Activated B cell treated with CpG ODN at 0.5 μM for 24 hours (primary cell): ENCODE measurements around the gene OR6B1. TPM values are rescaled to one million over a fixed set of nuclear protein-coding genes. Genes with fewer than 3 reads are reported as not detected.

Experiments
- ATAC-seq: fragments of 200-7000 bp; cut with Tn5 transposase; one replicate; pipeline ENCODE4 v1.10.0; 2021; ENCODE audit warnings: low read depth, mild to moderate bottlenecking, moderate library complexity
- CTCF ChIA-PET: fragments of 350-600 bp; sonication (Branson Sonifier 250); formaldehyde crosslinking; loops from one replicate; lab custom pipeline; 2021; ENCODE audit warnings: antibody characterized with exemption; lab: Charles Lee
- POLR2A ChIA-PET: fragments of 350-600 bp; sonication (Branson Sonifier 250); formaldehyde crosslinking; loops from one replicate; lab custom pipeline; 2021; ENCODE audit warnings: antibody characterized with exemption; lab: Charles Lee
- DNase-seq: peaks from one replicate; pipeline ENCODE4 v3.0.0; 2022
- H3K27ac Mint-ChIP-seq: one replicate; pipeline ENCODE4 v1.8.0; 2020; ENCODE audit warnings: mixed read lengths
- H3K27me3 Mint-ChIP-seq: one replicate; pipeline ENCODE4 v1.8.0; 2021; ENCODE audit warnings: mixed read lengths
- H3K36me3 Mint-ChIP-seq: one replicate; pipeline ENCODE4 v1.8.0; 2021; ENCODE audit warnings: low read depth, mixed read lengths
- H3K4me1 Mint-ChIP-seq: one replicate; pipeline ENCODE4 v1.8.0; 2021; ENCODE audit warnings: mixed read lengths
- H3K4me3 Mint-ChIP-seq: one replicate; pipeline ENCODE4 v1.8.0; 2020; ENCODE audit warnings: mild to moderate bottlenecking, mixed read lengths
- H3K9me3 Mint-ChIP-seq: one replicate; pipeline ENCODE4 v1.8.0; 2020; ENCODE audit warnings: mixed read lengths
- intact Hi-C: fragments of 100-400 bp; cut with micrococcal nuclease; formaldehyde crosslinking; loops from one replicate; pipeline ENCODE4 v1.15.1; 2024
- total RNA-seq: library from RNA; stranded (reverse); gene quantifications from 2 replicates; pipeline ENCODE4 v1.2.3, GENCODE V29; 2022
- TF ChIP-seq, protein P1 (sequence below): fragments of 200-600 bp; IDR thresholded peaks from one replicate; pipeline ENCODE4 v1.8.0; 2022; ENCODE audit warnings: antibody characterized with exemption, mild to moderate bottlenecking

Gene OR6B1
- total RNA-seq, 1 donor from 2014 or later: not detected

GRCh38 chr7:144028547-144028946 lies 28.4 kb downstream of the OR6B1 start:
- ChIA-PET CTCF (no interaction called here), POLR2A (no interaction called here)
- H3K27me3 Mint-ChIP-seq: peaks cover 14% of the 10 kb centered on the region
- TF ChIP-seq, protein P1, sequence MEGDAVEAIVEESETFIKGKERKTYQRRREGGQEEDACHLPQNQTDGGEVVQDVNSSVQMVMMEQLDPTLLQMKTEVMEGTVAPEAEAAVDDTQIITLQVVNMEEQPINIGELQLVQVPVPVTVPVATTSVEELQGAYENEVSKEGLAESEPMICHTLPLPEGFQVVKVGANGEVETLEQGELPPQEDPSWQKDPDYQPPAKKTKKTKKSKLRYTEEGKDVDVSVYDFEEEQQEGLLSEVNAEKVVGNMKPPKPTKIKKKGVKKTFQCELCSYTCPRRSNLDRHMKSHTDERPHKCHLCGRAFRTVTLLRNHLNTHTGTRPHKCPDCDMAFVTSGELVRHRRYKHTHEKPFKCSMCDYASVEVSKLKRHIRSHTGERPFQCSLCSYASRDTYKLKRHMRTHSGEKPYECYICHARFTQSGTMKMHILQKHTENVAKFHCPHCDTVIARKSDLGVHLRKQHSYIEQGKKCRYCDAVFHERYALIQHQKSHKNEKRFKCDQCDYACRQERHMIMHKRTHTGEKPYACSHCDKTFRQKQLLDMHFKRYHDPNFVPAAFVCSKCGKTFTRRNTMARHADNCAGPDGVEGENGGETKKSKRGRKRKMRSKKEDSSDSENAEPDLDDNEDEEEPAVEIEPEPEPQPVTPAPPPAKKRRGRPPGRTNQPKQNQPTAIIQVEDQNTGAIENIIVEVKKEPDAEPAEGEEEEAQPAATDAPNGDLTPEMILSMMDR: no peak
- H3K4me1 Mint-ChIP-seq: no peaks in the 10 kb centered on the region
- DNase-seq (no peak), ATAC-seq (no peak)
- no peak overlapping the region for H3K4me3 Mint-ChIP-seq
- intact Hi-C loops: no loop called here
- no peaks in the 10 kb centered on the region for H3K36me3 Mint-ChIP-seq
- H3K9me3 Mint-ChIP-seq: no peaks in the 10 kb centered on the region
- no peak overlapping the region for H3K27ac Mint-ChIP-seq

GRCh38 chr7:144032516-144032915 lies 32.4 kb downstream of the OR6B1 start:
- DNase-seq (no peak), ATAC-seq (no peak)
- H3K4me1 Mint-ChIP-seq: no peaks in the 10 kb centered on the region
- TF ChIP-seq, protein P1: no peak
- no peak overlapping the region for H3K4me3 Mint-ChIP-seq
- H3K27ac Mint-ChIP-seq: no peak overlapping the region
- ChIA-PET POLR2A (interaction anchor here (0.6 kb wide), 1 partner anchor 154 kb away, joined by 3 read pairs; no protein-coding TSS in a partner anchor), CTCF (no interaction called here)
- no peaks in the 10 kb centered on the region for H3K9me3 Mint-ChIP-seq
- peaks cover 14% of the 10 kb centered on the region for H3K27me3 Mint-ChIP-seq
- intact Hi-C loops: no loop called here
- no peaks in the 10 kb centered on the region for H3K36me3 Mint-ChIP-seq

GRCh38 chr7:144032985-144033709 lies 33.0 kb downstream of the OR6B1 start:
- Mint-ChIP-seq H3K4me3 (no peak overlapping the region), H3K27me3 (peaks cover 13% of the 10 kb centered on the region), H3K27ac (no peak overlapping the region), H3K36me3 (no peaks in the 10 kb centered on the region), H3K4me1 (no peaks in the 10 kb centered on the region), H3K9me3 (no peaks in the 10 kb centered on the region)
- DNase-seq (no peak), ATAC-seq (no peak)
- TF ChIP-seq, protein P1: no peak
- ChIA-PET CTCF (no interaction called here), POLR2A (interaction anchor here (0.6 kb wide), 1 partner anchor 155 kb away, joined by 3 read pairs; no protein-coding TSS in a partner anchor)
- intact Hi-C loops: no loop called here

DNA sequence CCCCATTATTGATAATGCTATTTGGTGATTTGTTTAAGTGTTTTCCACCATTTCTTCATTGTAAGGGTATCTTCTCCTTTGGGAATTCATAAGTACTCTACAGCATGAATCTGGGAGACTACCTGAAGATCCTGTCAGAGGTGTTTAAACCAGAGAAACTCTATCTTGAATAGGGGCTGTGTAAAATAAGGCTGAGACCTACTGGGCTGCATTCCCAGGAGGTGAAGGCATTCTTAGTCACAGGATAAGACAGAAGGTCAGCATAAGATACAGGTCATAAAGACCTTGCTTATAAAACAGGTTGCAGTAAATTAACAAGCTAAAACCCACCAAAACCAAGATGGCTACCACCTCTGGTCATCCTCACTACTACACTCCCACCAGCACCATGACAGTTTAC lies 35.3 kb downstream of the OR6B1 start:
- no peak for DNase-seq
- no peaks in the 10 kb centered on the region for H3K4me1 Mint-ChIP-seq
- POLR2A ChIA-PET: no interaction called here
- CTCF ChIA-PET: no interaction called here
- peaks cover 11% of the 10 kb centered on the region for H3K27me3 Mint-ChIP-seq
- no peak for ATAC-seq
- intact Hi-C loops: no loop called here
- H3K27ac Mint-ChIP-seq: no peak overlapping the region
- no peak overlapping the region for H3K4me3 Mint-ChIP-seq
- H3K36me3 Mint-ChIP-seq: no peaks in the 10 kb centered on the region
- TF ChIP-seq, protein P1: no peak
- no peaks in the 10 kb centered on the region for H3K9me3 Mint-ChIP-seq

DNA sequence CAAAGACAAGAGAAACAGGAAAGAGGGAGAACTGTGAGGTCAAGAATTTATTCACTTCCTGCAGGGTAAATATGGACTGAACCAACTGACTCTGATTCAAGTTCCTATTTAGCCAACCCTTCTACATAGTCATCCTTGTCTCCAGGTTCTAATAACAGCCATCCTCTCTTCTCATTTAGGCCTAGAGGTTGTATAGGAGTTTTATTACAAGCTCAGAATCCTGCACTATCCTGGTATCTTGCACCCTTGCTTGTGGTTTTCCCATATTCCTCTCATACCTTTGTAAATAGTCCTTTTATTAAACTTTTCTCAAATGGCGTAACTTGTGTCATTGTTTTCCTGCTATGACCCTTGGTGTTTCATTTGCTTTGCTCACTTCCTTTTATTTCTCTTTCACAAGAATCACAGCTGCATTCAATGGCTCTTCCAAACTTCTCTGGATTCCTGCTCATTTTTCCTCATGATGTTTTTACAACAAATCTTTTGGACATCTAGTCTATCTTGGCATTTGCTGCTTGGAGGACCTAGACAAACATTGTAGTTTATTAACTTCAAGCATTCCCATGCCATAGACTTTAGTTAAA lies 36.3 kb downstream of the OR6B1 start:
- Mint-ChIP-seq H3K4me3 (no peak overlapping the region), H3K27ac (no peak overlapping the region), H3K4me1 (no peaks in the 10 kb centered on the region), H3K36me3 (no peaks in the 10 kb centered on the region), H3K9me3 (no peaks in the 10 kb centered on the region), H3K27me3 (peaks cover 11% of the 10 kb centered on the region)
- DNase-seq (no peak), ATAC-seq (no peak)
- CTCF ChIA-PET: no interaction called here
- intact Hi-C loops: no loop called here
- TF ChIP-seq, protein P1: no peak
- POLR2A ChIA-PET: no interaction called here
